HCT116 (cell line): ENCODE data around the gene ZNF223.

ENCODE experiments used
- CBX3 ChIP-seq: IDR thresholded peaks from 2 replicates; pipeline ENCODE4 v1.6.1; 2012; ENCODE audit warnings: low read depth
- EZH2 ChIP-seq: fragments of 200-600 bp; sonication (generic); IDR thresholded peaks from 2 replicates; pipeline ENCODE4 v1.6.1; 2017; ENCODE audit warnings: antibody characterized with exemption, mixed run types
- FOSL1 ChIP-seq: IDR thresholded peaks from 2 replicates; pipeline ENCODE4 v1.6.1; 2012; ENCODE audit warnings: low read depth
- POLR2A ChIP-seq: IDR thresholded peaks from 2 replicates; pipeline ENCODE4 v1.7.0; 2011; ENCODE audit warnings: borderline replicate concordance; ENCODE audit not compliant: insufficient read depth, insufficient read length; ENCODE audit errors: extremely low read depth
- RAD21 ChIP-seq: IDR thresholded peaks from 2 replicates; pipeline ENCODE4 v1.6.1; 2012; ENCODE audit warnings: low read depth, mild to moderate bottlenecking
- SP1 ChIP-seq: IDR thresholded peaks from 2 replicates; pipeline ENCODE4 v1.6.1; 2012; ENCODE audit warnings: low read depth
- TF ChIP-seq, protein P1 (sequence below), 3 experiments: fragments of 200-600 bp in 1 of 3; sonication (generic) in 1 of 3; IDR thresholded peaks in 2 of 3; conservative IDR thresholded peaks in 1 of 3; 2 replicates each; pipeline ENCODE4 v1.5.1; 2012 to 2017; ENCODE audit warnings: low read depth in 2 of 3, low read length in 2 of 3, antibody characterized with exemption in 1 of 3, borderline replicate concordance in 1 of 3, control low read depth in 1 of 3, mild to moderate bottlenecking in 1 of 3, mixed read lengths in 1 of 3, mixed run types in 1 of 3, moderate library complexity in 1 of 3; ENCODE audit not compliant: insufficient read depth in 1 of 3

DNA sequence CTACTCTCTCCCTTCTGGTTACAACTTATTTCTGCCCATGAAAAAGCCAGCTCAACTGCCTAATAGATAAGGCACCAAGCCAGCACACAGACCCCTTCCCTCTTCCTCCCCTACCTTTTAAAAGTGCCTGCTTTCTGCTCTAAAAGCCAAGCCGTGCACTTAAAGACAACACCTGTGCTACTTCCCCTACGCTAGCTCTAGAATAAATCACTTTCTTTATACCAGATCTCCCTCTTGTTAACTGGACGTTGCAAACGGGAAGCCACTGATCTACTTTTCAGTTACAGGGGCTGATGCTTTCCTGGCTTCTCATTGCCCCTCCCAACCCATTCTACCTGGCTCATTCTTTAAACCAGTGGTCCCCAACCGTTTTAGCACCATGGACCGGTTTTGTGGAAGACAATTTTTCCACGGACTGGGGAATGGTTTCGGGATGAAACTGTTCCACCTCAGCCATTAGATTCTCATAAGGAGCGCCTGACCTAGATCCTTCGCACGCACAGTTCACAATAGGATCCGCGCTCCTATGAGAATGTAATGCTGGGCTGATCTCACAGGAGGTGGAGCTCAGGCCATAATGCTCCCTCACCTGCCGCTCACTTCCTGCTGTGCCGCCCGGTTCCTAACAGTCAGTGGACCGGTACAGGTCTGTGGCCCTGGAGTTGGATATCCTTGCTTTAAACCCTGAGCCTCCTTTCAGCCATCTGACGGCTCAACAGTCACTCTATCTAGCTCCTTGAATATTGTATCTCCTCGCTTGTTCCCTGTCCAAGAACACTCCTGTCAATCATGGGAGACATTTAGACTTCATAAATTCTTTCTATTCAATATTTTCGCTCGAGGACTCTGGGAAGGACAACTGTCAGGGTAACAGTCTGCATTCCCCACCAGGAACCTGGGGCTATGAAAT, 841 bp upstream of the ZNF223 start:
- no peak for TF ChIP-seq CBX3
- TF ChIP-seq, protein P1, sequence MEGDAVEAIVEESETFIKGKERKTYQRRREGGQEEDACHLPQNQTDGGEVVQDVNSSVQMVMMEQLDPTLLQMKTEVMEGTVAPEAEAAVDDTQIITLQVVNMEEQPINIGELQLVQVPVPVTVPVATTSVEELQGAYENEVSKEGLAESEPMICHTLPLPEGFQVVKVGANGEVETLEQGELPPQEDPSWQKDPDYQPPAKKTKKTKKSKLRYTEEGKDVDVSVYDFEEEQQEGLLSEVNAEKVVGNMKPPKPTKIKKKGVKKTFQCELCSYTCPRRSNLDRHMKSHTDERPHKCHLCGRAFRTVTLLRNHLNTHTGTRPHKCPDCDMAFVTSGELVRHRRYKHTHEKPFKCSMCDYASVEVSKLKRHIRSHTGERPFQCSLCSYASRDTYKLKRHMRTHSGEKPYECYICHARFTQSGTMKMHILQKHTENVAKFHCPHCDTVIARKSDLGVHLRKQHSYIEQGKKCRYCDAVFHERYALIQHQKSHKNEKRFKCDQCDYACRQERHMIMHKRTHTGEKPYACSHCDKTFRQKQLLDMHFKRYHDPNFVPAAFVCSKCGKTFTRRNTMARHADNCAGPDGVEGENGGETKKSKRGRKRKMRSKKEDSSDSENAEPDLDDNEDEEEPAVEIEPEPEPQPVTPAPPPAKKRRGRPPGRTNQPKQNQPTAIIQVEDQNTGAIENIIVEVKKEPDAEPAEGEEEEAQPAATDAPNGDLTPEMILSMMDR (IDR thresholded peaks at IDR 0.05 in 2 of 3, conservative IDR thresholded peaks at IDR 0.05 in 1 of 3; ENCODE audit: borderline replicate concordance in 1 of 3, insufficient read depth in 1 of 3, low read depth in 2 of 3, low read length in 2 of 3) = no peak
- TF ChIP-seq RAD21 = no peak
- TF ChIP-seq POLR2A = no peak
- no peak for TF ChIP-seq EZH2
- no peak for TF ChIP-seq FOSL1
- no peak for TF ChIP-seq SP1
